ES-I3 (cell line): ENCODE data around the gene SPINK7.
"Not testable (repeated sequence)": the region's sequence is repeated elsewhere in the genome, so short reads cannot be mapped to it uniquely, and the experiment has no call there.

Experiments used
- H3K36me3 ChIP-seq: 2 replicates; pipeline ENCODE4 v1.6.1; 2013; ENCODE audit warnings: mild to moderate bottlenecking, low read length, control low read depth, moderate library complexity; ENCODE audit not compliant: insufficient read depth
- H3K4me1 ChIP-seq: 2 replicates; pipeline ENCODE4 v1.6.1; 2013; ENCODE audit warnings: mild to moderate bottlenecking, control low read depth, low read length; ENCODE audit not compliant: insufficient read depth
- H3K9ac ChIP-seq: 2 replicates; pipeline ENCODE4 v1.6.1; 2013; ENCODE audit warnings: low read depth, mild to moderate bottlenecking, low read length, moderate library complexity
- H3K9me3 ChIP-seq: 2 replicates; pipeline ENCODE4 v1.6.1; 2013; ENCODE audit warnings: mild to moderate bottlenecking, low read length, moderate library complexity; ENCODE audit not compliant: control insufficient read depth, insufficient read depth

The SPINK7 gene

GRCh38 chr5:148312153-148312552 is at the start of gene SPINK7:
TSS of gene SPINK7 (plus strand) at chr5:148312423. CDS start at chr5:148312484, 61 bp downstream.
- Histone ChIP-seq H3K9ac (no peak within 1 kb of the TSS), H3K9me3 (no peaks in the 10 kb centered on the region)

GRCh38 chr5:148267962-148268361 is 44.3 kb upstream of the SPINK7 start:
- H3K9ac ChIP-seq = no peak overlapping the region
- H3K4me1 ChIP-seq = no peaks in the 10 kb centered on the region
- no peaks in the 10 kb centered on the region for H3K36me3 ChIP-seq
- H3K9me3 ChIP-seq = 0 out of 2 replicates have a peak, but pooled peaks cover 4% of the 10 kb centered on the region

More at GRCh38 chr5:148312153-148312552, at the start of gene SPINK7:
- Histone ChIP-seq H3K4me1 (no peaks in the 10 kb centered on the region), H3K36me3 (no peaks in the 10 kb centered on the region)

- Histone ChIP-seq H3K9me3 (0 out of 2 replicates have a peak, but pooled peaks cover 4% of the 10 kb centered on the region), H3K9ac (no peak within 1 kb of the TSS), H3K36me3 (no peaks in the 10 kb centered on the region), H3K4me1 (no peaks in the 10 kb centered on the region)
Observed at GRCh38 chr5:148268566-148268965, 43.7 kb upstream of the SPINK7 start, which contains the start of gene SPINK13. TSS of gene SPINK13 (plus strand) at chr5:148268794. CDS start at chr5:148270073, 1,279 bp downstream.

- not testable (repeated sequence) for H3K36me3 ChIP-seq, H3K9me3 ChIP-seq, H3K4me1 ChIP-seq, H3K9ac ChIP-seq
Observed at GRCh38 chr5:148275129-148275528, 37.1 kb upstream of the SPINK7 start.

GRCh38 chr5:148280893-148281292 is 31.3 kb upstream of the SPINK7 start:
- not testable (repeated sequence) for H3K36me3 ChIP-seq, H3K4me1 ChIP-seq, H3K9me3 ChIP-seq
- peak overlapping the region; percentile 3; the same call in 1 of the 2 replicates for H3K9ac ChIP-seq

- not testable (repeated sequence) for H3K4me1 ChIP-seq, H3K9me3 ChIP-seq, H3K9ac ChIP-seq, H3K36me3 ChIP-seq
Observed at GRCh38 chr5:148281336-148281735, 30.9 kb upstream of the SPINK7 start.

- no peak overlapping the region for H3K9ac ChIP-seq
- no peaks in the 10 kb centered on the region for H3K4me1 ChIP-seq
- H3K9me3 ChIP-seq = no peaks in the 10 kb centered on the region
- H3K36me3 ChIP-seq = no peaks in the 10 kb centered on the region
Observed at GRCh38 chr5:148290271-148291195, 21.7 kb upstream of the SPINK7 start.

DNA sequence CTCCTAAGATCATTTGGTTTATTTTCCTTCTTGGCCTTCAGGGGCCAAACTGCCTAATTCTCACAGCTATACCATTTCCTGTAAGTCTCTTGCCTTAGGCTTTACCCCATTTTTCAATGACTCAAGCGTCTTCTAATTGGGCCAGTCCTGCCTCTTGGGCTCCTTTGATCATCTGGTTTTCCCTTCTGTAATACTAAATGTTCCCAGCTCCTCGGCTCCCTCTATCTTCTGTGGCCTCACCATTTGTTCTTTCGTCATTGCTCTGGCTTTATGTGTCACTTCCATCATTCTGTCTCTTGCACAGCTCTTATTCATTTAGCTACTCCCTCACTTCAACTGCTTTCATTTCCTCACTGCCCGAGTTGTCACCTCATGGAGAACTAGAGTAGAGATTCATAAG is 14.5 kb upstream of the SPINK7 start:
- H3K36me3 ChIP-seq = no peaks in the 10 kb centered on the region
- H3K9ac ChIP-seq = no peak overlapping the region
- H3K9me3 ChIP-seq = no peaks in the 10 kb centered on the region
- H3K4me1 ChIP-seq = no peaks in the 10 kb centered on the region

GRCh38 chr5:148306446-148306845 is 5.8 kb upstream of the SPINK7 start:
- Histone ChIP-seq H3K36me3 (no peaks in the 10 kb centered on the region), H3K9me3 (no peaks in the 10 kb centered on the region), H3K4me1 (no peaks in the 10 kb centered on the region), H3K9ac (no peak overlapping the region)

DNA sequence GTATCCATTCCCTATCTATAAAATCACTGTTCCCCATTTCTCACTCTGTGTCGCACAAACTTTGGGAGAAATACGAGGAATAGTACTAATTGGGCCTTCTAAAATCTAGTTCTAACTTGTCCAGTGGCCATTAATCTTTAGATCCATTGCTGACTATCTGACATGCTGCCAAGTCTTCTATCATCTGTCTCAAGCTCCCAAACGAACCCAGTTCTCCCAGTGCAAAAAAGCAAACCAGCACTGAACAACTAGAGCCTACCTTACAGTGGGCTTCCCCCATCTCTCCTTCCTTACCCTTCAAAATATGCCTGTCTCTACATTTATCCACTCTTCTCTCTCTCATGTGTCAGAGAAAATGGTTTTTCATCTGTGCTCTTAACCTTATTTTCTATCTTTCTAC is 3.2 kb upstream of the SPINK7 start:
- Histone ChIP-seq H3K4me1 (no peaks in the 10 kb centered on the region), H3K36me3 (no peaks in the 10 kb centered on the region), H3K9ac (no peak overlapping the region), H3K9me3 (no peaks in the 10 kb centered on the region)

GRCh38 chr5:148309746-148310145 is 2.5 kb upstream of the SPINK7 start:
- Histone ChIP-seq H3K9ac (no peak overlapping the region), H3K9me3 (no peaks in the 10 kb centered on the region), H3K4me1 (no peaks in the 10 kb centered on the region), H3K36me3 (no peaks in the 10 kb centered on the region)

- no peaks in the 10 kb centered on the region for H3K36me3 ChIP-seq
- no peaks in the 10 kb centered on the region for H3K4me1 ChIP-seq
- H3K9ac ChIP-seq = no peak overlapping the region
- H3K9me3 ChIP-seq = no peaks in the 10 kb centered on the region
Observed at GRCh38 chr5:148311484-148311883, 739 bp upstream of the SPINK7 start.

DNA sequence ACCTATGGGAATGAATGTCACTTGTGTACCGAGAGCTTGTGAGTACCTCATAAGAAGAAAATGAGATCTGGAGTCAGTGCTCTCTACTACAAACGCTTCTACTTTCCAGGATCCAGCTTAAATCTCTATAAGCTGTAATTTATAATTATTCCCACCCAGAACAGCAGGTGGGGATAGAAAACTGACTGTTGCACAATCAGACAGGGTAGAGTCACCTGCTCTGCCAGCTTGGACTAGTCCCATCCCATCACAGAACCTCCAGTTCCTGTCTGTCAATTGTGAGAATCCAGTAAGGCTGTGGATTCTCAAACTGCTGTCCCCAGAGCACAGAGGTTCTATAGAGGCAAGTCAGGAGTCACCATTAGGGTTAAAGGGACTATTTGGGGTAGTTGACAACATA is 2.0 kb downstream of the SPINK7 start:
- Histone ChIP-seq H3K36me3 (no peaks in the 10 kb centered on the region), H3K9ac (no peak overlapping the region), H3K4me1 (no peaks in the 10 kb centered on the region), H3K9me3 (no peaks in the 10 kb centered on the region)

GRCh38 chr5:148314731-148315130 is 2.5 kb downstream of the SPINK7 start:
- H3K4me1 ChIP-seq = no peaks in the 10 kb centered on the region
- no peak overlapping the region for H3K9ac ChIP-seq
- H3K36me3 ChIP-seq = no peaks in the 10 kb centered on the region
- no peaks in the 10 kb centered on the region for H3K9me3 ChIP-seq
